SK-N-SH treated with all-trans-retinoic acid at 6 μM for 48 hours (cell line): Measurements from ENCODE around the gene AKAP10.

Source experiments
- GLIS3 ChIP-seq: fragments of 250-450 bp; sonication (Bioruptor Pico); IDR thresholded peaks from 2 replicates; pipeline ENCODE4 v1.5.0; 2020; ENCODE audit warnings: mild to moderate bottlenecking, moderate library complexity
- TCF4 ChIP-seq: fragments of 250-450 bp; sonication (Bioruptor Pico); IDR thresholded peaks from 2 replicates; pipeline ENCODE4 v1.8.0; 2021; ENCODE audit warnings: mild to moderate bottlenecking, moderate library complexity, borderline replicate concordance
- ZNF565 ChIP-seq: fragments of 450-650 bp; formaldehyde crosslinking; conservative IDR thresholded peaks from 2 replicates; pipeline ENCODE4 v1.5.0; 2020; ENCODE audit warnings: low read depth, mild to moderate bottlenecking, moderate library complexity
- TF ChIP-seq, protein P1 (sequence below): fragments of 250-450 bp; sonication (Bioruptor Pico); IDR thresholded peaks from 2 replicates; pipeline ENCODE4 v1.8.0; 2020; ENCODE audit warnings: mild to moderate bottlenecking, moderate library complexity, borderline replicate concordance

DNA sequence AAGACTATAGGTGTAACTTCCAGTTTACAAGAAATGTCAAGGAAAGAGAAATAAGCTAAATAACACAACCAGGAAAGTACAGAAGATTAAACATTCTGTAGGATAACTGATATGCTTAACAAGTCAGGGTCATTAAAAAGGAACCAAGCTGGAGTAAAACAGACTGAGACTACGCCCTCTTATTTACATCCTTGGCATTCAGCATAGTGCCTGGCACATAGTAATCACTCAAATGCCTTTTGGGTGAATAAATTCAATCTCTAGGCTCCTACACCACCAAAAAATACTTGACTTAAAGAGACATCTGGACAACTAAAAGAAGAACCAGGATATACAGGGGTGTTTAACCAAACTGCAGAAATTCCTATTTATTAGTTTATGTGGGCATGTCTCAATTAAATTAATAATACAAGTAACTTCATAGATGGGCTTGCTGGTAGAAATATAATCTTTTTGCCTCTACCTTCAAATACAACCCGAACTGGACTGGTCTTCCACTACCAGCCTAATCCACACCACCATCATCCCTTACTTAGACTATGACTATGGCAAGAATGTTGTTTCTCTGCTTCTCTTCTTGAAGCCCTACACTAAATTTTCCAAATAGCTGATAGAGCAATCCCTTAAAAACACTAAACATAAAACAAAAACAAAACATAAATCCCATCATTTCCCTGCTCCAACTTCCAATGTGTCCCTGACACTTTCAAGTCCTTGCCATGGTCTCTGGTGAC, 62.2 kb downstream of the AKAP10 start:
- TF ChIP-seq, protein P1, sequence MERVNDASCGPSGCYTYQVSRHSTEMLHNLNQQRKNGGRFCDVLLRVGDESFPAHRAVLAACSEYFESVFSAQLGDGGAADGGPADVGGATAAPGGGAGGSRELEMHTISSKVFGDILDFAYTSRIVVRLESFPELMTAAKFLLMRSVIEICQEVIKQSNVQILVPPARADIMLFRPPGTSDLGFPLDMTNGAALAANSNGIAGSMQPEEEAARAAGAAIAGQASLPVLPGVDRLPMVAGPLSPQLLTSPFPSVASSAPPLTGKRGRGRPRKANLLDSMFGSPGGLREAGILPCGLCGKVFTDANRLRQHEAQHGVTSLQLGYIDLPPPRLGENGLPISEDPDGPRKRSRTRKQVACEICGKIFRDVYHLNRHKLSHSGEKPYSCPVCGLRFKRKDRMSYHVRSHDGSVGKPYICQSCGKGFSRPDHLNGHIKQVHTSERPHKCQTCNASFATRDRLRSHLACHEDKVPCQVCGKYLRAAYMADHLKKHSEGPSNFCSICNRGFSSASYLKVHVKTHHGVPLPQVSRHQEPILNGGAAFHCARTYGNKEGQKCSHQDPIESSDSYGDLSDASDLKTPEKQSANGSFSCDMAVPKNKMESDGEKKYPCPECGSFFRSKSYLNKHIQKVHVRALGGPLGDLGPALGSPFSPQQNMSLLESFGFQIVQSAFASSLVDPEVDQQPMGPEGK (CRISPR knock-in tag): no peak
- TF ChIP-seq GLIS3 (CRISPR knock-in tag) (no peak), TCF4 (no peak), ZNF565 (CRISPR knock-in tag) (no peak)
